Ascending aorta (tissue), 2 donors: ENCODE data around the gene TMEM42. TPM values are rescaled to one million over a fixed set of nuclear protein-coding genes. Genes with fewer than 3 reads are reported as not detected.

Experiments
- DNase-seq, 2 donors: peaks; one replicate each; pipeline ENCODE4 v3.0.0-alpha.2; 2019; ENCODE audit warnings: low spot score in 2 of 2
- H3K27ac ChIP-seq, 2 donors: fragments of 200-600 bp; sonication (generic); one replicate each; pipeline ENCODE4 v1.5.1; 2016 to 2017; ENCODE audit warnings: mild to moderate bottlenecking in 1 of 2
- H3K27me3 ChIP-seq: fragments of 200-600 bp; sonication (generic); one replicate; pipeline ENCODE4 v1.5.1; 2017
- H3K36me3 ChIP-seq, 2 donors: fragments of 200-600 bp; sonication (generic); one replicate each; pipeline ENCODE4 v1.5.1; 2016
- H3K4me1 ChIP-seq, 2 donors: fragments of 200-600 bp; sonication (generic); one replicate each; pipeline ENCODE4 v1.5.1; 2016 to 2017; ENCODE audit warnings: mild to moderate bottlenecking in 1 of 2
- H3K4me3 ChIP-seq, 2 donors: fragments of 200-600 bp; sonication (generic); one replicate each; pipeline ENCODE4 v1.5.1; 2016 to 2017; ENCODE audit warnings: mild to moderate bottlenecking in 1 of 2
- H3K9me3 ChIP-seq, 2 donors: fragments of 200-600 bp; sonication (generic); one replicate each; pipeline ENCODE4 v1.5.1; 2016
- intact Hi-C: fragments of 100-400 bp; cut with DNase I; formaldehyde crosslinking; loops from one replicate; pipeline ENCODE4 v1.15.1; 2023
- total RNA-seq: library from RNA; depleted of rRNA; stranded (reverse); fragments of >200 nt; gene quantifications from one replicate; pipeline ENCODE4 v1.1.0, GENCODE V29; 2016
- TF ChIP-seq, protein P1 (sequence below), 3 experiments: fragments of 200-600 bp in 2 of 3; fragments of 450-650 bp in 1 of 3; sonication (generic) in 2 of 3; IDR thresholded peaks; one replicate each; pipeline ENCODE4 v1.5.1; 2016 to 2019; ENCODE audit warnings: antibody characterized with exemption in 3 of 3, mild to moderate bottlenecking in 1 of 3, moderate library complexity in 1 of 3

TMEM42 gene
- total RNA-seq, 1 donor from 2014 or later = not detected

DNA sequence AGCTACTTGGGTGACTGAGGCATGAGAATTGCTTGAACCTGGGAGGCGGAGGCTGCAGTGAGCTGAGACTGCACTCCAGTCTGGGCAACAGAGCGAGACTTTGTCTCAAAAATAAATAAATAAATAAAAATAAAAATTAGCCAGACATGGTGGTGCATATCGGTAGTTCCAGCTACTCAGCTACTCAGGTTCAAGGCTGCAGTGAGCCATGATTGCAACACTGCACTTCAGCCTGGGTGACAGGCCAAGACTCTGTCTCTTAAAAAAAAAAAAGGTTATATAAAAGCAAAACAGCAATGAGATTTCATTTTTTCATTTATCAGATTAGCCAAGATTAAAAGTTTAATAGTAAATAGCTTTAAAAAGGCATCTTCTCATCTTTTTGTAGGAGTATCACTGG, 15.6 kb downstream of the TMEM42 start:
- H3K27me3 ChIP-seq = no peaks in the 10 kb centered on the region
- no peak for DNase-seq
- intact Hi-C loops = no loop called here
- H3K4me3 ChIP-seq = no peak overlapping the region
- no peaks in the 10 kb centered on the region for H3K36me3 ChIP-seq
- no peaks in the 10 kb centered on the region for H3K9me3 ChIP-seq
- no peak overlapping the region for H3K27ac ChIP-seq
- H3K4me1 ChIP-seq = no peaks in the 10 kb centered on the region
- TF ChIP-seq, protein P1, sequence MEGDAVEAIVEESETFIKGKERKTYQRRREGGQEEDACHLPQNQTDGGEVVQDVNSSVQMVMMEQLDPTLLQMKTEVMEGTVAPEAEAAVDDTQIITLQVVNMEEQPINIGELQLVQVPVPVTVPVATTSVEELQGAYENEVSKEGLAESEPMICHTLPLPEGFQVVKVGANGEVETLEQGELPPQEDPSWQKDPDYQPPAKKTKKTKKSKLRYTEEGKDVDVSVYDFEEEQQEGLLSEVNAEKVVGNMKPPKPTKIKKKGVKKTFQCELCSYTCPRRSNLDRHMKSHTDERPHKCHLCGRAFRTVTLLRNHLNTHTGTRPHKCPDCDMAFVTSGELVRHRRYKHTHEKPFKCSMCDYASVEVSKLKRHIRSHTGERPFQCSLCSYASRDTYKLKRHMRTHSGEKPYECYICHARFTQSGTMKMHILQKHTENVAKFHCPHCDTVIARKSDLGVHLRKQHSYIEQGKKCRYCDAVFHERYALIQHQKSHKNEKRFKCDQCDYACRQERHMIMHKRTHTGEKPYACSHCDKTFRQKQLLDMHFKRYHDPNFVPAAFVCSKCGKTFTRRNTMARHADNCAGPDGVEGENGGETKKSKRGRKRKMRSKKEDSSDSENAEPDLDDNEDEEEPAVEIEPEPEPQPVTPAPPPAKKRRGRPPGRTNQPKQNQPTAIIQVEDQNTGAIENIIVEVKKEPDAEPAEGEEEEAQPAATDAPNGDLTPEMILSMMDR (IDR thresholded peaks at IDR 0.05) = no peak

DNA sequence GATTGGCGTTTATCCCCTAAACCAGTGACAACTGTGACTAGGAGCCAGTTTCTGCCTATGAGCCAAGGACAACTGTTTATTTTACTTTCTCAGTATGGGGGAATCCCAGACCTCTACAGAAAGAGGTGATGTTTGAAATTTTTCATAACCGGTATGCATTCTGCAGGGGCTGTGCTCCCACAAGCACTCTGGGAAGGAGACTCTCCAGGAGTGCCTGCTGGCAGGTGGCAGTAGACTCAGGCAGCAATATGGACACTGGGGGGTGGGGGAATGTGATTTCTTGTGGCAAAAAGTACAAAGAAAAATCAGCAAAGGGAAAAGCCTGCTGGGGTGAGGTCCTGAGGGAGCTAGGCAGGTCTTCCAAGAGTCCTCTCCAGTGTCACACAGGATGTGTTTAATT, 18.6 kb downstream of the TMEM42 start:
- Histone ChIP-seq H3K9me3 (no peaks in the 10 kb centered on the region), H3K4me3 (no peak overlapping the region), H3K27me3 (no peaks in the 10 kb centered on the region), H3K27ac (no peak overlapping the region), H3K36me3 (no peaks in the 10 kb centered on the region), H3K4me1 (peaks cover 0 to 16% of the 10 kb centered on the region in 2 donors)
- TF ChIP-seq, protein P1 (IDR thresholded peaks at IDR 0.05) = no peak
- intact Hi-C loops = no loop called here
- peak in 1 of 2 donors; percentile 2 for DNase-seq

DNA sequence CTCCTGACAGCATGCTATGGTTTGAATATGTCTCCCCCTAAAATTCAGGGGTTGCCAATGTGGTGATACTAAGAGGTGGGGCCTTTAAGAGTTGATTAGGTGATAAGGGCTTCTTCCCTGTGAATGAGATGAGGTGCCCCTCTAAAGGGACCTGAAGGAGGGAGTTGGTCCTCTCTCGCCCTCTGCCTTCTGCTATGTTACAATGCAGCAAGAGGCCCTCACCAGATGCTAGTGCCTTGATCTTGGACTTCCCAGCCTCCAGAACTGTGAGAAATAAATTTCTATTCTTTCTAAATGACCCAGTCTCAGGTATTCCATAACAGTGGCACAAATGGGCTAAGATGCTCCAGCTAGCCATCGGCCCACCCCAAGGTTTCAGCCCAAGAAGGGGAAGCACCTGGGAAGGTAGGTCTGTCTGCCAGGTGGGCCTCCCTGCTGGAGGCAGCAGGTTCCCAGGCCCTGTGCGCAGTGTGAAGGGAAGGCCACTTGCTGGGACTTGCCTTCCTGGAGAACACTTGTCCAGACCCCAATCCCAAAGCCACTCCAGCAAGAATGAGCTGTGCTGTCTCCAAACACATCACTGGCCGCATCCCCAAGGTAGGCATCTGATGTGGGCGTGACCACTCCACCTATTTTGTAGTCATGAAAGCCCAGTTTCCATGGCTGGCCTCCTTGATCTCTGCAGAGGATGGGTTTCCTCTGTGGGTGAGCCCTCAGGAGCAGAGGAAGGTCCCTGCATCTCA, 21.7 kb downstream of the TMEM42 start:
- no peak overlapping the region for H3K4me3 ChIP-seq
- no peak overlapping the region for H3K27ac ChIP-seq
- no peaks in the 10 kb centered on the region for H3K36me3 ChIP-seq
- no peaks in the 10 kb centered on the region for H3K27me3 ChIP-seq
- peak in 1 of 2 donors; percentile 27 for DNase-seq
- no peaks in the 10 kb centered on the region for H3K9me3 ChIP-seq
- TF ChIP-seq, protein P1 (IDR thresholded peaks at IDR 0.05) = no peak
- peaks cover 0 to 17% of the 10 kb centered on the region in 2 donors for H3K4me1 ChIP-seq
- intact Hi-C loops = no loop called here

DNA sequence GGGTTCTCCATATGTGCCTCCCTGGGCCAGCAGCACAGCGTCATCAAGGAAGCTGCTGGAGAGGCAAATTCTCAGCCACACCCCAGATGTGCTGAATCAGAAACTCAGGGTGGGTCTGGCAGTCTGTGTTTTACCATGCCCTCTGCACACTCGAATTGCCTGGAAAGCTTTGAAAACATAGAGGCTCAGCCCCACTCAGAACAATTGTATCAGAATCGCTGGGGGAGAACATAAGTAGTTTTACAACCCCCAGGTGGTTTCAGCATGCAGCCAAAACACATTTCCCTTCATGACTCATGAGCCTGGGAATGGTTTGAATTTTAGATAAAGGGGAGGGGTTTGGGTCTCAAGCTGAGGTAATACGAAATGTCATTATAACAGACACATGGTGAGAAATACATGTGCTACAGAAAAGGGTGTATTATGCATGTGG, 22.3 kb downstream of the TMEM42 start:
- Histone ChIP-seq H3K36me3 (no peaks in the 10 kb centered on the region), H3K27me3 (no peaks in the 10 kb centered on the region), H3K4me1 (peaks cover 0 to 17% of the 10 kb centered on the region in 2 donors), H3K9me3 (no peaks in the 10 kb centered on the region), H3K4me3 (no peak overlapping the region), H3K27ac (no peak overlapping the region)
- TF ChIP-seq, protein P1 (IDR thresholded peaks at IDR 0.05) = no peak
- intact Hi-C loops = no loop called here
- peak in 1 of 2 donors; percentile 38 for DNase-seq

DNA sequence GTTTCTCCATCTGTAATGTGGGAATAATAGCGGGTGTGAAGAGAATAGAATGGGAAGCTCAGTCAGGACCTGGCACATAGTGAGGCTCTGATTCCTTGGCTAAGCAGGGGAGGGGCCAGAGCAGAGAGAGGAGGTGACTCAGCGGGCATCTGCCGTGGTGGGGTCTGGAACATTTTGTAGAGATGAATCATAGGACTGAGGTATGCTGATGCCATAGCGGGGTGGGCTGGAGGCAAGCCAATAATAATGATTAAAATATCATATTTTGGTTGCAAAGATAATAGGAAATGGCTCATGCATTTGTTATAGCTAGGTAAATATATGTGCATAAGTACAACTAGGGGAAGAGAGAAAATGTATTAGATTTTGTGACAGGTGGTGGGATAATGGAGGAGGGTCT, 23.9 kb downstream of the TMEM42 start:
- no peaks in the 10 kb centered on the region for H3K9me3 ChIP-seq
- intact Hi-C loops = loop anchor here (1.0 kb wide), 1 partner anchor 91 kb away; the partner anchor contains the start of genes EXOSC7 and ZDHHC3
- no peaks in the 10 kb centered on the region for H3K36me3 ChIP-seq

More for the DNA sequence above, 23.9 kb downstream of the TMEM42 start:
- H3K4me3 ChIP-seq = no peak overlapping the region
- no peak overlapping the region for H3K27ac ChIP-seq
- DNase-seq = peak in 1 of 2 donors; percentile 83
- TF ChIP-seq, protein P1 (IDR thresholded peaks at IDR 0.05) = no peak
- H3K27me3 ChIP-seq = no peaks in the 10 kb centered on the region
- H3K4me1 ChIP-seq = peaks cover 0 to 17% of the 10 kb centered on the region in 2 donors
